T-cell (primary cell): Measurements from ENCODE around the gene GTSF1L. TPM values are rescaled to one million over a fixed set of nuclear protein-coding genes. Genes with fewer than 3 reads are reported as not detected.

Experiments
- ATAC-seq, 4 experiments: fragments of 200-7000 bp in 3 of 4; fragments of 150-1000 bp in 1 of 4; cut with Tn5 transposase; replicated peaks in 1 of 4; 1 replicate in 3 of 4; 2 replicates in 1 of 4; pipeline ENCODE4 v1.10.0; 2021; ENCODE audit warnings: moderate library complexity in 3 of 4, mild to moderate bottlenecking in 2 of 4, moderate number of reproducible peaks in 1 of 4
- CTCF ChIA-PET, 2 donors: fragments of 300-600 bp; sonication (Branson Sonifier 250); formaldehyde crosslinking; loops; one replicate each; lab custom pipeline; 2022; ENCODE audit warnings: antibody characterized with exemption in 2 of 2; lab: Charles Lee
- POLR2A ChIA-PET, 2 donors: fragments of 300-600 bp; sonication (Branson Sonifier 250); formaldehyde crosslinking; loops; one replicate each; lab custom pipeline; 2022; ENCODE audit warnings: antibody characterized with exemption in 2 of 2; lab: Charles Lee
- DNase-seq, 35 experiments: peaks; one replicate each; pipeline versions ENCODE4 v3.0.0 to v3.0.0-alpha.2; 2013 to 2023
- H3K27ac ChIP-seq: one replicate; pipeline ENCODE4 v1.5.1; 2013; ENCODE audit warnings: low read length
- H3K27me3 ChIP-seq, 2 experiments: replicated peaks in 1 of 2; 1 replicate in 1 of 2; 2 replicates in 1 of 2; pipeline versions ENCODE4 v1.6.1 to v1.7.0; 2013; ENCODE audit warnings: low read length in 1 of 2, mixed read lengths in 1 of 2; ENCODE audit not compliant: control insufficient read depth in 2 of 2, insufficient read depth in 2 of 2; ENCODE audit errors: extremely low read depth in 1 of 2
- H3K36me3 ChIP-seq, 2 donors: 1 replicate in 1 of 2; 2 replicates in 1 of 2; pipeline versions ENCODE4 v1.6.1 to v1.7.0; 2013; ENCODE audit warnings: low read length in 1 of 2; ENCODE audit not compliant: control insufficient read depth in 2 of 2, insufficient read depth in 1 of 2; ENCODE audit errors: extremely low read depth in 1 of 2
- H3K4me1 ChIP-seq, 2 experiments: 1 replicate in 1 of 2; 2 replicates in 1 of 2; pipeline versions ENCODE4 v1.6.1 to v1.7.0; 2013; ENCODE audit warnings: low read length in 2 of 2, mixed read lengths in 1 of 2; ENCODE audit not compliant: insufficient read depth in 2 of 2, control insufficient read depth in 1 of 2; ENCODE audit errors: extremely low read depth in 1 of 2
- H3K4me3 ChIP-seq, 2 donors: 1 replicate in 1 of 2; 2 replicates in 1 of 2; pipeline versions ENCODE4 v1.5.1 to v1.7.0; 2013; ENCODE audit warnings: mild to moderate bottlenecking in 2 of 2, low read length in 1 of 2, moderate library complexity in 1 of 2; ENCODE audit not compliant: control insufficient read depth in 1 of 2; ENCODE audit errors: extremely low read depth in 1 of 2
- H3K9me3 ChIP-seq: 2 replicates; pipeline ENCODE4 v1.7.0; 2013
- H3K27ac Mint-ChIP-seq, 2 donors: one replicate each; pipeline ENCODE4 v1.8.0; 2020 to 2021; ENCODE audit warnings: mild to moderate bottlenecking in 2 of 2, mixed read lengths in 2 of 2
- H3K27me3 Mint-ChIP-seq, 2 donors: one replicate each; pipeline ENCODE4 v1.8.0; 2021 to 2022; ENCODE audit warnings: mixed read lengths in 2 of 2
- H3K36me3 Mint-ChIP-seq: one replicate; pipeline ENCODE4 v1.8.0; 2021; ENCODE audit warnings: mixed read lengths
- H3K4me1 Mint-ChIP-seq, 3 donors: one replicate each; pipeline ENCODE4 v1.8.0; 2020 to 2022; ENCODE audit warnings: mixed read lengths in 3 of 3, mild to moderate bottlenecking in 1 of 3
- H3K4me3 Mint-ChIP-seq, 3 donors: one replicate each; pipeline ENCODE4 v1.8.0; 2020 to 2022; ENCODE audit warnings: mild to moderate bottlenecking in 3 of 3, mixed read lengths in 3 of 3, moderate library complexity in 3 of 3
- H3K9me3 Mint-ChIP-seq, 3 donors: one replicate each; pipeline ENCODE4 v1.8.0; 2020 to 2022; ENCODE audit warnings: mixed read lengths in 3 of 3
- WGBS: methylation state at CpG from one replicate; pipeline ENCODE4 v1.1.5; 2013; ENCODE audit warnings: missing lambda C conversion rate; ENCODE audit not compliant: insufficient coverage; 5-methylcytosine and 5-hydroxymethylcytosine counted together
- total RNA-seq, 35 experiments: library from RNA in 6 of 35; stranded (reverse) in 6 of 35; fragments of 120-200 nt in 1 of 35; gene quantifications; one replicate each; pipeline versions ENCODE4 v1.2.1 to v1.2.4 and lab custom pipeline; 2013 to 2026

Gene GTSF1L
- total RNA-seq, 5 donors from 2014 or later (not counting 1 experiment from before 2014, with no cell fraction given), result 0.30 to 0.63 (median 0.53) TPM; not detected in 2

GRCh38 chr20:43716757-43717615 is 9.8 kb downstream of the GTSF1L start:
- DNase-seq, result no peak
- Histone ChIP-seq H3K9me3 (no peaks in the 10 kb centered on the region), H3K27ac (no peak overlapping the region), H3K4me1 (peaks cover 14 to 30% of the 10 kb centered on the region in 2 experiments), H3K27me3 (no peaks in the 10 kb centered on the region), H3K4me3 (no peak overlapping the region), H3K36me3 (no peaks in the 10 kb centered on the region)
- ChIA-PET POLR2A (no interaction called here), CTCF (no interaction called here)
- H3K27me3 Mint-ChIP-seq, result no peaks in the 10 kb centered on the region
- no peak overlapping the region for H3K4me3 Mint-ChIP-seq
- no peaks in the 10 kb centered on the region for H3K9me3 Mint-ChIP-seq
- WGBS, result 96% methylated on average over 9 of the region's 12 CpGs
- H3K27ac Mint-ChIP-seq, result no peak overlapping the region
- H3K4me1 Mint-ChIP-seq, result peaks cover 31 to 33% (median 31%) of the 10 kb centered on the region in 3 donors
- ATAC-seq, result no peak
- H3K36me3 Mint-ChIP-seq, result no peaks in the 10 kb centered on the region

GRCh38 chr20:43716123-43716522 is 10.7 kb downstream of the GTSF1L start:
- Histone ChIP-seq H3K27ac (no peak overlapping the region), H3K9me3 (no peaks in the 10 kb centered on the region), H3K36me3 (no peaks in the 10 kb centered on the region), H3K27me3 (no peaks in the 10 kb centered on the region), H3K4me3 (no peak overlapping the region), H3K4me1 (peaks cover 7 to 21% of the 10 kb centered on the region in 2 experiments)
- H3K27ac Mint-ChIP-seq, result no peak overlapping the region
- no CpG with 5 or more reads among the region's 4 CpGs for WGBS
- ChIA-PET POLR2A (no interaction called here), CTCF (no interaction called here)
- no peaks in the 10 kb centered on the region for H3K9me3 Mint-ChIP-seq
- no peak overlapping the region for H3K4me3 Mint-ChIP-seq
- no peak for DNase-seq
- H3K4me1 Mint-ChIP-seq, result peaks cover 26 to 30% (median 26%) of the 10 kb centered on the region in 3 donors
- no peaks in the 10 kb centered on the region for H3K27me3 Mint-ChIP-seq
- no peaks in the 10 kb centered on the region for H3K36me3 Mint-ChIP-seq
- no peak for ATAC-seq

GRCh38 chr20:43715511-43715910 is 11.3 kb downstream of the GTSF1L start:
- H3K27ac Mint-ChIP-seq, result no peak overlapping the region
- ATAC-seq (no peak), DNase-seq (no peak)
- H3K36me3 Mint-ChIP-seq, result no peaks in the 10 kb centered on the region
- H3K9me3 Mint-ChIP-seq, result no peaks in the 10 kb centered on the region
- H3K27me3 Mint-ChIP-seq, result no peaks in the 10 kb centered on the region
- POLR2A ChIA-PET, result interaction anchor here in 1 of 2 donors (1.0 kb wide), 1 partner anchor 13 kb away, joined by 3 read pairs; no protein-coding TSS in a partner anchor
- 88% methylated on average over 6 of the region's 6 CpGs for WGBS
- Histone ChIP-seq H3K4me1 (peaks cover 3 to 17% of the 10 kb centered on the region in 2 experiments), H3K4me3 (no peak overlapping the region), H3K9me3 (no peaks in the 10 kb centered on the region), H3K27me3 (no peaks in the 10 kb centered on the region), H3K36me3 (no peaks in the 10 kb centered on the region), H3K27ac (no peak overlapping the region)
- peaks cover 20 to 24% (median 20%) of the 10 kb centered on the region in 3 donors for H3K4me1 Mint-ChIP-seq
- no peak overlapping the region for H3K4me3 Mint-ChIP-seq
- CTCF ChIA-PET, result no interaction called here

GRCh38 chr20:43715044-43715443 is 11.8 kb downstream of the GTSF1L start:
- Mint-ChIP-seq H3K27ac (no peak overlapping the region), H3K27me3 (no peaks in the 10 kb centered on the region), H3K4me1 (peaks cover 16 to 20% (median 16%) of the 10 kb centered on the region in 3 donors), H3K36me3 (no peaks in the 10 kb centered on the region), H3K9me3 (no peaks in the 10 kb centered on the region), H3K4me3 (no peak overlapping the region)
- no peak for ATAC-seq
- Histone ChIP-seq H3K27me3 (no peaks in the 10 kb centered on the region), H3K4me1 (peaks cover 3 to 17% of the 10 kb centered on the region in 2 experiments), H3K27ac (no peak overlapping the region), H3K9me3 (no peaks in the 10 kb centered on the region), H3K4me3 (no peak overlapping the region), H3K36me3 (no peaks in the 10 kb centered on the region)
- ChIA-PET CTCF (no interaction called here), POLR2A (interaction anchor here in 1 of 2 donors (1.0 kb wide), 1 partner anchor 13 kb away, joined by 3 read pairs; no protein-coding TSS in a partner anchor)
- WGBS, result 96% methylated on average over 6 of the region's 9 CpGs
- no peak for DNase-seq

GRCh38 chr20:43711098-43711654 is 15.6 kb downstream of the GTSF1L start:
- Mint-ChIP-seq H3K4me1 (no peaks in the 10 kb centered on the region), H3K27me3 (no peaks in the 10 kb centered on the region), H3K9me3 (no peaks in the 10 kb centered on the region), H3K27ac (no peak overlapping the region), H3K4me3 (no peak overlapping the region), H3K36me3 (no peaks in the 10 kb centered on the region)
- ChIA-PET POLR2A (no interaction called here), CTCF (no interaction called here)
- Histone ChIP-seq H3K27ac (no peak overlapping the region), H3K4me1 (no peaks in the 10 kb centered on the region), H3K4me3 (no peak overlapping the region), H3K9me3 (no peaks in the 10 kb centered on the region), H3K36me3 (no peaks in the 10 kb centered on the region), H3K27me3 (no peaks in the 10 kb centered on the region)
- WGBS, result 95% methylated on average over 7 of the region's 15 CpGs
- ATAC-seq, result peak in 1 of 4 experiments; percentile 26
- DNase-seq, result peak in 1 of 35 experiments; percentile 11

- DNase-seq, result no peak
- 94% methylated on average over 3 of the region's 9 CpGs for WGBS
- H3K36me3 ChIP-seq, result no peaks in the 10 kb centered on the region
- Mint-ChIP-seq H3K36me3 (no peaks in the 10 kb centered on the region), H3K4me3 (no peak overlapping the region), H3K4me1 (no peaks in the 10 kb centered on the region), H3K27me3 (no peaks in the 10 kb centered on the region), H3K9me3 (no peaks in the 10 kb centered on the region), H3K27ac (no peak overlapping the region)
- no peak for ATAC-seq
- no peak overlapping the region for H3K4me3 ChIP-seq
- CTCF ChIA-PET, result no interaction called here
- H3K27ac ChIP-seq, result no peak overlapping the region
- POLR2A ChIA-PET, result no interaction called here
- H3K9me3 ChIP-seq, result no peaks in the 10 kb centered on the region
- no peaks in the 10 kb centered on the region for H3K27me3 ChIP-seq
- H3K4me1 ChIP-seq, result no peaks in the 10 kb centered on the region
Observed at GRCh38 chr20:43710370-43711044, 16.3 kb downstream of the GTSF1L start.
